ENCODE measurements around the gene POU2F3. TPM values are rescaled to one million over a fixed set of nuclear protein-coding genes. Genes with fewer than 3 reads are reported as not detected.

The POU2F3 gene
- total and polyA plus RNA-seq, 2 of the 13 experiments (the other 11 are each of a cell fraction or from before 2014, with no cell fraction given), result not detected

DNA sequence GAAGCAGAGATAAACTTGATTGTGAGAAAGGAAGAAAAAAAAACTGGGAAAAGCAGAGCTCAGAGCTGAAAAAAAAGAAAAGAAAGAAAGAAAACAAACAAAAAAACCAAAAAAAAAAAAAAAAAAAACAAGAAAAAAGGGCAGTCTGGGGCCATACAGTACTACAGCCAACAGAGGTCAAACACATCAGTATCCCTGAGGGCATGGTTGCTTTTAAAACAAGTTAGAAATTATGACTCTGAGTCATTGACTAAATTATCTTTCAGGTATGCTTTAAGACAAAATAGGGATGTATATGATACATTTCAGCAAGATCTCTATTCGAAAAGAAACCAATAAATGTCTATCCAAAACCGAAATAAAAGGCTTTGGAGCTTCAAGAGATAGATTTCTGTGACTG, 48.1 kb downstream of the POU2F3 start:
- FAIRE-seq, result no peak
- H3K79me2 ChIP-seq (ENCODE audit: insufficient read depth, low read length), result no peaks in the 10 kb centered on the region
- no peak overlapping the region for H3K9ac ChIP-seq (ENCODE audit: insufficient read depth, low read depth, low read length)
- peaks cover 2 to 16% of the 10 kb centered on the region in 2 experiments; a peak in 3 of 5 replicates for H3K27me3 ChIP-seq (ENCODE audit: control insufficient read depth in 1 of 2, insufficient read depth in 2 of 2, low read length in 2 of 2)
- no peaks in the 10 kb centered on the region for H3K9me3 ChIP-seq (ENCODE audit: low read length)
- ATAC-seq, result no peak
- TF ChIP-seq, protein P1, sequence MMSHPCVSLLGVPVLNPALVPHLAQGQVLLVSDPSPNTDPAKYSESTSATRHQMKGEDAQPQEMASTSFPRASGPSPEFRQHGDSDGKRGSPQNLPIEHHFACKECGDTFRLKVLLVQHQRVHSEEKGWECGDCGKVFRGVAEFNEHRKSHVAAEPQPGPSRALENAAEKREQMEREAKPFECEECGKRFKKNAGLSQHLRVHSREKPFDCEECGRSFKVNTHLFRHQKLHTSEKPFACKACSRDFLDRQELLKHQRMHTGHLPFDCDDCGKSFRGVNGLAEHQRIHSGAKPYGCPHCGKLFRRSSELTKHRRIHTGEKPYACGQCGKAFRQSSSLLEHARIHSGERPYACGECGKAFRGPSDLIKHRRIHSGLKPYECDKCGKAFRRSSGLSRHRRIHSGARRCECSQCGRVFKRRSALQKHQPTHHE (CRISPR knock-in tag; IDR thresholded peaks at IDR 0.05; ENCODE audit: borderline replicate concordance), result no peak
- TF ChIP-seq FOXP1 (IDR thresholded peaks at IDR 0.05), result no peak
- no peak for TF ChIP-seq FOXP1 (CRISPR knock-in tag; IDR thresholded peaks at IDR 0.05)
- no peak for TF ChIP-seq SRF (IDR thresholded peaks at IDR 0.05; ENCODE audit: low read depth, low read length)
- TF ChIP-seq RBAK (CRISPR knock-in tag; IDR thresholded peaks at IDR 0.05), result no peak
- H3K4me1 ChIP-seq (ENCODE audit: insufficient read depth, low read length), result peaks cover 14% of the 10 kb centered on the region
- no peak overlapping the region for H3K4me2 ChIP-seq (ENCODE audit: low read depth, low read length)
- ChIA-PET POLR2A (no interaction called here), CTCF (ENCODE audit: low intra/inter-chr PET ratio, low total read pairs) (no interaction called here)
- intact Hi-C loops (cut with micrococcal nuclease; ENCODE audit: unreplicated experiment) (no loop called here), in situ Hi-C loops (cut with HindIII; ENCODE audit: extremely low pct_ligation_motif_present, low pct_unique_long_range_greater_than_20kb) (no loop called here)
- H4K20me1 ChIP-seq (ENCODE audit: insufficient read depth, low read length), result no peaks in the 10 kb centered on the region
- H3K4me3 ChIP-seq (replicated peaks in 1 of 3; ENCODE audit: insufficient read depth in 1 of 3, low read depth in 2 of 3, low read length in 3 of 3), result no peak overlapping the region
- no peak for DNase-seq (ENCODE audit: low spot score)
- BruUV-seq (replicated peaks), result no TSS peak
- H2AFZ ChIP-seq (ENCODE audit: low read length), result no peak overlapping the region
- no peak overlapping the region for H3K27ac ChIP-seq (ENCODE audit: extremely low read length, insufficient read depth, low read length)
- 1% methylated on average over 2 of the region's 2 CpGs for WGBS (ENCODE audit: low lambda C conversion rate)
- H3K36me3 ChIP-seq (replicated peaks in 1 of 2; ENCODE audit: control insufficient read depth in 1 of 2, insufficient read depth in 2 of 2, low read length in 2 of 2), result no peaks in the 10 kb centered on the region

DNA sequence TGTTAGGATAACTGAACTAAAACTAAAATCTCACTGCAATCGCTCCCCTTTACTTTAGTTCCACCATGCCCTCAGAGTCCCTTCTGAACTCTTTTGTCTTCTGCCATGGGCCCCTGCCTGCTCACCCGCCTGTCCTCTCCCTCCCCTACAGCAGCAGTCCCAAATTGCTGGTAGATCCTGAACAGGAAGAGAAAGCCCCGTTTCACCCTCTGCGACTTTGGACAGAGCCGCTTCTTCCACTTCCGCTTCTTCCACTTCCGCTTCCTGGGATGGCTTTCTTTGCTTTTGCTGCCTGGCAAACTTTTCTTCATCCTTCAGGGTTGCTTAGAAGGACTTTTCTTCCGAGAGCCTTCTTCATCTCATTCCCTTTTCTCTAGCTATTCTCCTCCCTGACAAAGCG, 49.5 kb downstream of the POU2F3 start:
- H3K79me2 ChIP-seq (ENCODE audit: insufficient read depth, low read length), result no peaks in the 10 kb centered on the region
- TF ChIP-seq, protein P2, sequence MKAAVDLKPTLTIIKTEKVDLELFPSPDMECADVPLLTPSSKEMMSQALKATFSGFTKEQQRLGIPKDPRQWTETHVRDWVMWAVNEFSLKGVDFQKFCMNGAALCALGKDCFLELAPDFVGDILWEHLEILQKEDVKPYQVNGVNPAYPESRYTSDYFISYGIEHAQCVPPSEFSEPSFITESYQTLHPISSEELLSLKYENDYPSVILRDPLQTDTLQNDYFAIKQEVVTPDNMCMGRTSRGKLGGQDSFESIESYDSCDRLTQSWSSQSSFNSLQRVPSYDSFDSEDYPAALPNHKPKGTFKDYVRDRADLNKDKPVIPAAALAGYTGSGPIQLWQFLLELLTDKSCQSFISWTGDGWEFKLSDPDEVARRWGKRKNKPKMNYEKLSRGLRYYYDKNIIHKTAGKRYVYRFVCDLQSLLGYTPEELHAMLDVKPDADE (CRISPR knock-in tag; IDR thresholded peaks at IDR 0.05), result no peak
- TF ChIP-seq, protein P3, sequence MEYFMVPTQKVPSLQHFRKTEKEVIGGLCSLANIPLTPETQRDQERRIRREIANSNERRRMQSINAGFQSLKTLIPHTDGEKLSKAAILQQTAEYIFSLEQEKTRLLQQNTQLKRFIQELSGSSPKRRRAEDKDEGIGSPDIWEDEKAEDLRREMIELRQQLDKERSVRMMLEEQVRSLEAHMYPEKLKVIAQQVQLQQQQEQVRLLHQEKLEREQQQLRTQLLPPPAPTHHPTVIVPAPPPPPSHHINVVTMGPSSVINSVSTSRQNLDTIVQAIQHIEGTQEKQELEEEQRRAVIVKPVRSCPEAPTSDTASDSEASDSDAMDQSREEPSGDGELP (IDR thresholded peaks at IDR 0.05; ENCODE audit: borderline replicate concordance, low read depth), result no peak
- TF ChIP-seq ELF1 (CRISPR knock-in tag; IDR thresholded peaks at IDR 0.05), result 0 out of 2 replicates have a peak, but pooled peaks have one; percentile 27
- peak; percentile 50 for TF ChIP-seq GABPB1 (CRISPR knock-in tag; IDR thresholded peaks at IDR 0.05)
- TF ChIP-seq GTF3A (CRISPR knock-in tag; conservative IDR thresholded peaks at IDR 0.05), result no peak
- TF ChIP-seq GABPA (IDR thresholded peaks at IDR 0.05; ENCODE audit: low read depth, low read length), result peak; percentile 60
- TF ChIP-seq GABPA (CRISPR knock-in tag; IDR thresholded peaks at IDR 0.05; ENCODE audit: low read depth), result peak; percentile 87
- BruUV-seq (replicated peaks), result no TSS peak
- intact Hi-C loops (cut with micrococcal nuclease; ENCODE audit: unreplicated experiment), result no loop called here
- H3K4me1 ChIP-seq (ENCODE audit: insufficient read depth, low read length), result peaks cover 10% of the 10 kb centered on the region
- in situ Hi-C loops (cut with HindIII; ENCODE audit: extremely low pct_ligation_motif_present, low pct_unique_long_range_greater_than_20kb), result no loop called here
- DNase-seq (ENCODE audit: low spot score) (no peak), ATAC-seq (no peak), FAIRE-seq (no peak)
- H3K27ac ChIP-seq (ENCODE audit: extremely low read length, insufficient read depth, low read length), result no peak overlapping the region
- H3K27me3 ChIP-seq (ENCODE audit: control insufficient read depth in 1 of 2, insufficient read depth in 2 of 2, low read length in 2 of 2), result peaks cover 3 to 21% of the 10 kb centered on the region in 2 experiments; a peak in 3 of 5 replicates
- H3K4me3 ChIP-seq (replicated peaks in 1 of 3; ENCODE audit: insufficient read depth in 1 of 3, low read depth in 2 of 3, low read length in 3 of 3), result peak overlapping the region in 2 of 3 experiments; percentile 12 to 16; a peak in 1 of 6 replicates
- H3K4me2 ChIP-seq (ENCODE audit: low read depth, low read length), result peak overlapping the region; percentile 44
- 41% methylated on average over 9 of the region's 9 CpGs for WGBS (ENCODE audit: low lambda C conversion rate)
- ChIA-PET CTCF (ENCODE audit: low intra/inter-chr PET ratio, low total read pairs) (no interaction called here), POLR2A (no interaction called here)
- no peaks in the 10 kb centered on the region for H3K36me3 ChIP-seq (replicated peaks in 1 of 2; ENCODE audit: control insufficient read depth in 1 of 2, insufficient read depth in 2 of 2, low read length in 2 of 2)
- H3K9me3 ChIP-seq (ENCODE audit: low read length), result no peaks in the 10 kb centered on the region
- no peak overlapping the region for H2AFZ ChIP-seq (ENCODE audit: low read length)
- no peak overlapping the region for H3K9ac ChIP-seq (ENCODE audit: insufficient read depth, low read depth, low read length)
- H4K20me1 ChIP-seq (ENCODE audit: insufficient read depth, low read length), result no peaks in the 10 kb centered on the region
